NT2/D1 (cell line): ENCODE data around the gene FUT7.

ENCODE experiments used
- SUZ12 ChIP-seq: IDR thresholded peaks from 2 replicates; pipeline ENCODE4 v1.6.1; 2011; ENCODE audit not compliant: insufficient read length, insufficient read depth; ENCODE audit errors: extremely low read depth
- ZNF274 ChIP-seq: IDR thresholded peaks from 2 replicates; pipeline ENCODE4 v1.6.1; 2011; ENCODE audit warnings: mild to moderate bottlenecking, low read depth, low read length

DNA sequence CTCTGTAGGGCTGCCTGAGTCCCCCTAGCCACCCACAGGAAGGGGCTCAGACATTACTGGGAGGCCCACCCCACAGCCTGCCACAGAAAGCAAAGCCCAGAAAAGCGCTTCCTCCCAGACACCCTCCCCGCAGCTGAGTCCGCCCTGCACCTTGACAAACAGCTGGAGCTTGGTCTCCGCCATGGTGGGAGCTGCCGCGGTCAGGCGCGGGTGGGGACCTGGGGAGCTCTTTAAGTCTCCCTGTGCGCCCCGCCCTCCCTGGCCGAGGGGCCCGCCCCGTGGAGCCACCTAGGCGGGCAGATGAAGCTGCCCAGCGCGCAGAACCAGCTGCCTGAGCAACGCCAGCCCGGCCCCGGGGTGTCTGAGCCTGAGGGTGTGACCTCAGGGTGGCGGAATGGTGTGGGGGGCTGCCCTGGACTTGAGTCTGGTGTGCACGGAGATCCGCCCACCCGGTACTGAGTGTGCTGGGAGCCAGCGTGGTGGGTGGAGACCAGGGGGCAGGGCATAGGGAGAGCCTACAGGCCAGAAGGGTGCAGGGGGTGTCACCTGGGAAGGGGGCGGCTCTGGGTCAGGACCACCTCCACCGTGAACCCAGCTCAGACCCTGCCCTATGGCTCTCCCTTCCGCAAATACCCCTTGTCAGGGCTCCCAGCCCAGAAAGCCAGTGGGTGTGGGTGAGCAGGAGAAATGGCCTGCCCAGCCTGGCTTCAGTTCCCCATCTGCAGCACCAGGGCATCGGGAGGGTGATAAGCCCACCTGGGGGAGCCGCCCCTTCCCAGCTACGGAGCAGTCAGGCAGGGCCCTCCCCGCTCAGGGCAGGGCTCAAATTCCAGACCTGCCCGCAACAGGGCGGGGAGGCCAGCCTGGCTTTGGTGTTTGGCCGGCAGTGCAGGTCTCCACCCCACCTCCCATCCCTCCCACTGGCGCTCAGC lies 35.3 kb downstream of the FUT7 start, which contains the start of gene CLIC3:
- TF ChIP-seq SUZ12 (no peak), ZNF274 (no peak)
